ENCODE measurements around the gene SLC9A9. TPM values are rescaled to one million over a fixed set of nuclear protein-coding genes. Genes with fewer than 3 reads are reported as not detected.

The SLC9A9 gene
- total RNA-seq, 1 experiment from 2014 or later: not detected

- no peak for DNase-seq (ENCODE audit: low read depth)
Measured at GRCh38 chr3:143600756-143601718, 247.2 kb downstream of the SLC9A9 start.

- DNase-seq (ENCODE audit: low read depth): no peak
Measured at GRCh38 chr3:143597774-143598652, 250.3 kb downstream of the SLC9A9 start.

- DNase-seq (ENCODE audit: low read depth): no peak
Measured at GRCh38 chr3:143596957-143597642, 251.2 kb downstream of the SLC9A9 start.

GRCh38 chr3:143595456-143596077 lies 252.7 kb downstream of the SLC9A9 start:
- no peak for DNase-seq (ENCODE audit: low read depth)

- DNase-seq (ENCODE audit: low read depth): no peak
Measured at GRCh38 chr3:143594206-143594605, 254.1 kb downstream of the SLC9A9 start.

DNA sequence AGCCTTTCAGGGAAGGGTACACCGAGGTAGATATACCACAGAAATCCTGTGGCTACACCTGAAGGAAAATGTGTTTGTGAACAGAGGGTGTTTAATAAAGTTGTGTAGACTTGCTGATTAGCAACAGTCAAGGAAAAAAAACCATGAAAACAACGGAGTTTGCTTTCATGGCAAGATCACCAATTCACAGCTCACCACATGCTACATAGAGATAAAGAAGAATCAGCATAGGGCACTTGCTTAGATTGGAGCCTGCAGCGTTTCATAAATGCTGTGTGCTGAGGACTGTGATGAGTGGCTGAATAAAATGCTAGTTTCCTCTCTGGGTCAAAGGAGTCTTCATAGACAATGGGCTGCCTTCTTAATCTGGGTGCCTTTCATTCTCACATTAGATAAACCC lies 257.6 kb downstream of the SLC9A9 start:
- DNase-seq (ENCODE audit: low read depth): no peak

- no peak for DNase-seq (ENCODE audit: low read depth)
Measured at GRCh38 chr3:143586576-143586975, 261.7 kb downstream of the SLC9A9 start.

- DNase-seq (ENCODE audit: low read depth): no peak
Measured at GRCh38 chr3:143585720-143586456, 262.4 kb downstream of the SLC9A9 start.

- no peak for DNase-seq (ENCODE audit: low read depth)
Measured at GRCh38 chr3:143584474-143584873, 263.8 kb downstream of the SLC9A9 start.

DNA sequence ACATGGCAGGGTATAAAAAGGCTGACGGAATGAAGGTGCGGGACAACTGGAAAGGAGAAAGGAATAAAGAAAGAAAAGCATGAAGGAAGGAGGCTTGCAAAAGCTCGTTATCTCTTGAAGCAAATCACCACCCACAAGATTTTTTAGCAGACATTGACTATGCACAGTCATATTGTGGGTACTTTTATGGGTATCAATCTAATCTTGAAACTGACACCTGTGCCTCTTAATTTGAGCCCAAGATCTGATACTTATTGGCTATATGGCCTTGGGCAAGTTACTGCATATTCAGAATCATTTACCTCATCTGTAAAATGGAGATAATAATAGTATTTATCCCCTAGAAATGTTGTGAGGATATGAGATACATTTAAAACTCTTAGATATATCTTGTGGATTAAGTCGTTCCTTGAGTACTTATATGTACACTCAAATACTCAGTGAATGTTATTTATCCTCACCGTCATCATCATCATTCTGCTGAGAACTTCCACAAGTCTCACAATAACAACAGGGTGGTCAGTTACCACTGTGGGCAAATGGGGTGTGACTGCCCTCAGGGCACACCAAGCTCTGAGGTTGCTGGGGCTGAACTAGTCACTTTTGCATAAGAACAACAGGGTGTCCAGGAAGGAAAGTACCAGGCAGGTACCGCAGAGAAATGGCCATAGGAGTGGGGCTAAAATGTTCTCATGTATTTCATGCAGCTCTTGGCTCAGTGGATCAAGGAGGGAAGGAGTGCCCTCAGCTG lies 266.1 kb downstream of the SLC9A9 start:
- DNase-seq (ENCODE audit: low read depth): no peak

DNA sequence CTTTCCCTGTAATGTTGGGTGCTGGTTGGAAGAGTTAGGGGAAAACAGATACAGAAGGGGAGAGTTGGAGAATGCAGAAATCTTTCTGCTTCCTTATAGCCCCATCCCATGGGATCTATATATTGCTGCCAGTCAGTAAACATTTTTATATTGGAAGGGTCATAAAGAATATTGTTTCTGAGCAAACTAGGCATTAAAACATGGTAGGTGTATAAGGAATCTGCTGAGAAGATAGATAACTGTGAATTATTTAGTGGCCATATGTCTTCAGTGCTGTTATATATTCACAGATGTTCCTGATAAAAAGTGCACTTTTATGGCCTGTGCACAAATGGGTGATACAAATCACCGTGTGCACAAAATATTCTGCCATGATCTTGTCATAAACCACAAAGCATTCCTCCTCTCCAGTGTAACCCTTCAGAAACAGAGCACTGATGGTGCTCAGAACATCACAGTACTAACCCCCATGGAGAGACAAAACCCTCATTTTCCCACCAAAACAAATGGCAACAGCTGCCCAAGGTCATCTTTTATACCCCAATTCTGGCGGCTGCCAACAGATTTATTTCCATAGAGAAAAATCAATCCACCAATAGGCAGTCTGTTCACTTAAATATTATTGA lies 269.3 kb downstream of the SLC9A9 start:
- no peak for DNase-seq (ENCODE audit: low read depth)

DNA sequence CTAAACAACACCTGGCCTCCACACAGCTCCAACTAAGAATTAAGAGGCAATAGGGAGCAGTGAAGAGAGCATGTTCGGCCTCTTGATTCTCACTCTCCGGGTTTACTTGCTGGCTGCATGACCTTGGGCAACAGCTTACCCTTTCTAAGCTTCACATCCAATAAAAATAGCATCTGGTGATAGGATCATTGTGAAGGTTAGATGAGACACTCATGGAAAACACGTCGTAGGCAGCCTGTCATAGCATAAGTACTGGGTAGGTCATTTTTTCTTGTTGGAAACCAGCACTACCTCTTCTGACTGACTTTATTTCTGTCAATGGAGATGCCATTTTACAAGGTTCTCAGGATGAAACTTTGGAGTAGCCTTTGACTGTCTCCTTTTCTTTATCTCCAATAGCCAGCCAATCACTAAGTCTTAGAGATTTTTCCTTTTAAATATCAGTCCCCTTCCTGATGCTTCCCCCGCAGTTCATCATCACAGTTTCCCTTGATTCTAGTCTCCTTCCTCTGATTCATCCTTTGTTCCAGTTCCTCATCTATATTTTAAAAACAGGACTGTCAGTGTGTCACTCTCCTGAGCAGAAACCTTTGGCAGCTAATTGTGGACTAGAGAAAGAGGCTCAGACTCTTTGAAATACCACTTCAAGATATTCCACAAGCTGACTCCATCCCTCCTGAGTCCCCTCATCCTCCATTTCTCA lies 271.5 kb downstream of the SLC9A9 start:
- no peak for DNase-seq (ENCODE audit: low read depth)

GRCh38 chr3:143574933-143575332 lies 273.3 kb downstream of the SLC9A9 start:
- DNase-seq (ENCODE audit: low read depth): no peak

- no peak for DNase-seq (ENCODE audit: low read depth)
Measured at GRCh38 chr3:143573610-143574303, 274.5 kb downstream of the SLC9A9 start.

DNA sequence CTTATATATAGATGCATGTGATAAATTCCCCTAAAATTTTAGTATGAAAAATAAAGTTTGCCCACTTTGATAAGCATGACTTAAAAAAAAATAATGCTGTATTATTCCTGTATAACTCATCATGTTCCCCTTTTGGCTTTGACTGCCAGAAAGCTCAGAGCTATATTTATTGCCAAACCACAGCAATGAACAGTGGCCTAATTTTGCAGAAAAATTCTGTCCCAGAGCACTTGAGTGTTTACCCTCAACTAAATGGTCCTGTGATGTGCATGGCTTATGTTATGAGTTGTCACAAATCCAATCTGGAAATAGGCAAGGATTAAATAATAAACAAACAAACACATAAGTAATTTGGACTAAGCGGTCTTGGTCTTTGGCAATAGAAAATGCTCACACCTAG lies 276.7 kb downstream of the SLC9A9 start:
- no peak for DNase-seq (ENCODE audit: low read depth)

- no peak for DNase-seq (ENCODE audit: low read depth)
Measured at GRCh38 chr3:143567823-143568222, 280.4 kb downstream of the SLC9A9 start.

GRCh38 chr3:143565951-143566350 lies 282.3 kb downstream of the SLC9A9 start:
- DNase-seq (ENCODE audit: low read depth): no peak

GRCh38 chr3:143563786-143564185 lies 284.5 kb downstream of the SLC9A9 start:
- no peak for DNase-seq (ENCODE audit: low read depth)

All from Daoy (cell line).